SU-DHL-6 (cell line): ENCODE results near the gene WDR43.

Experiments used
- CTCF ChIP-seq: fragments of 200-600 bp; sonication (generic); IDR thresholded peaks from one replicate; pipeline ENCODE4 v1.5.1; 2017; ENCODE audit warnings: antibody characterized with exemption, mild to moderate bottlenecking, low read length, moderate library complexity; ENCODE audit not compliant: insufficient read depth, poor library complexity, severe bottlenecking
- EZH2phosphoT487 ChIP-seq: fragments of 200-600 bp; sonication (generic), shearing (Covaris generic); conservative IDR thresholded peaks from 2 replicates; pipeline ENCODE4 v1.6.1; 2018; ENCODE audit warnings: mild to moderate bottlenecking, antibody characterized with exemption, low read length, moderate library complexity, mixed read lengths

- TF ChIP-seq CTCF (no peak), EZH2phosphoT487 (no peak)
Observed at GRCh38 chr2:28997237-28997846, 102.9 kb downstream of the WDR43 start.
